C4-2B (cell line): ENCODE data around the gene PRKCE.

ENCODE experiments used
- ZFX ChIP-seq: fragments of 450-650 bp; IDR thresholded peaks from 2 replicates; pipeline ENCODE4 v1.6.1; 2017
- TF ChIP-seq, protein P1 (sequence below): fragments of 450-650 bp; conservative IDR thresholded peaks from 2 replicates; pipeline ENCODE4 v1.5.1; 2017; ENCODE audit warnings: mild to moderate bottlenecking

DNA sequence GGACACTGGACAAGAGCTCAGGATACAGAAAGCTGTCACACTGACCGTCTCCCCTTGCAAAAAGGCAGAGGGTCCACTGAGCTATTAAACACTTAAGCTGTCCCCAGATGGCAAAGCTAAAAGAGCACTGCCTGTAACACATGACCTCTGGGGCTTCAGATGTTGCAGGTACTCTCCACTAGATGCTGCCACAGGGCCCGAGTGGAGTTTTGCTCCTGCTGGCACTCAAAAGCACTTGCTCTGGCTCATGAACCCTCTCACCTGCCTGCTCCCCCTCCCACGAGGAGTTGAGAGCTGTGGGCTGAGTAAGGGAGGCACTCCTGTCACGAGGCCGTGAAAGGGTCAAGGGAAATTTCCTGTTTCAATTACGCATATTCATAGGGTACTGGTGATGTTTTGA lies 227.9 kb downstream of the PRKCE start:
- TF ChIP-seq, protein P1, sequence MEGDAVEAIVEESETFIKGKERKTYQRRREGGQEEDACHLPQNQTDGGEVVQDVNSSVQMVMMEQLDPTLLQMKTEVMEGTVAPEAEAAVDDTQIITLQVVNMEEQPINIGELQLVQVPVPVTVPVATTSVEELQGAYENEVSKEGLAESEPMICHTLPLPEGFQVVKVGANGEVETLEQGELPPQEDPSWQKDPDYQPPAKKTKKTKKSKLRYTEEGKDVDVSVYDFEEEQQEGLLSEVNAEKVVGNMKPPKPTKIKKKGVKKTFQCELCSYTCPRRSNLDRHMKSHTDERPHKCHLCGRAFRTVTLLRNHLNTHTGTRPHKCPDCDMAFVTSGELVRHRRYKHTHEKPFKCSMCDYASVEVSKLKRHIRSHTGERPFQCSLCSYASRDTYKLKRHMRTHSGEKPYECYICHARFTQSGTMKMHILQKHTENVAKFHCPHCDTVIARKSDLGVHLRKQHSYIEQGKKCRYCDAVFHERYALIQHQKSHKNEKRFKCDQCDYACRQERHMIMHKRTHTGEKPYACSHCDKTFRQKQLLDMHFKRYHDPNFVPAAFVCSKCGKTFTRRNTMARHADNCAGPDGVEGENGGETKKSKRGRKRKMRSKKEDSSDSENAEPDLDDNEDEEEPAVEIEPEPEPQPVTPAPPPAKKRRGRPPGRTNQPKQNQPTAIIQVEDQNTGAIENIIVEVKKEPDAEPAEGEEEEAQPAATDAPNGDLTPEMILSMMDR: no peak
- no peak for TF ChIP-seq ZFX
